Body of pancreas (tissue), 4 donors: ENCODE measurements around the gene SKIL.

Experiments
- CTCF ChIP-seq, 7 experiments: fragments of 450-650 bp in 4 of 7; fragments of 200-600 bp in 3 of 7; sonication (generic) in 3 of 7; IDR thresholded peaks; one replicate each; pipeline ENCODE4 v1.5.1; 2016 to 2019; ENCODE audit warnings: antibody characterized with exemption in 7 of 7
- POLR2A ChIP-seq, 3 donors: fragments of 450-650 bp; IDR thresholded peaks; one replicate each; pipeline ENCODE4 v1.6.1; 2016; ENCODE audit warnings: antibody characterized with exemption in 3 of 3, mild to moderate bottlenecking in 2 of 3

- no peak for TF ChIP-seq CTCF (IDR thresholded peaks at IDR 0.05)
- no peak for TF ChIP-seq POLR2A (IDR thresholded peaks at IDR 0.05)
These were observed 3.0 kb downstream of the SKIL start for GRCh38 chr3:170360466-170360865.
